Common myeloid progenitor, CD34-positive (primary cell): Measurements from ENCODE around the gene SMARCC2.

Experiments
- CTCF ChIA-PET: fragments of 350-600 bp; sonication (Branson Sonifier 250); formaldehyde crosslinking; loops from one replicate; lab custom pipeline; 2021; ENCODE audit warnings: antibody characterized with exemption; lab: Charles Lee
- POLR2A ChIA-PET: fragments of 350-600 bp; sonication (Branson Sonifier 250); formaldehyde crosslinking; loops from one replicate; lab custom pipeline; 2021; ENCODE audit warnings: antibody characterized with exemption; lab: Charles Lee
- DNase-seq, 3 donors: peaks; one replicate each; pipeline versions ENCODE4 v3.0.0 to v3.0.0-alpha.2; 2013
- H3K27ac ChIP-seq, 2 experiments: 1 replicate in 1 of 2; 2 replicates in 1 of 2; pipeline ENCODE4 v1.7.0; 2013; ENCODE audit warnings: inconsistent platforms in 2 of 2, low read length in 2 of 2, mild to moderate bottlenecking in 2 of 2, low read depth in 1 of 2, moderate library complexity in 1 of 2; ENCODE audit not compliant: severe bottlenecking in 2 of 2, insufficient read depth in 1 of 2, poor library complexity in 1 of 2
- H3K27me3 ChIP-seq, 5 experiments: replicated peaks in 2 of 5; 1 replicate in 3 of 5; 2 replicates in 2 of 5; pipeline versions ENCODE4 v1.6.1 to v1.7.0; 2013; ENCODE audit warnings: low read length in 4 of 5, mild to moderate bottlenecking in 2 of 5, moderate library complexity in 2 of 5, inconsistent platforms in 1 of 5; ENCODE audit not compliant: insufficient read depth in 5 of 5, control insufficient read depth in 4 of 5
- H3K36me3 ChIP-seq, 4 experiments: 1 replicate in 2 of 4; 2 replicates in 2 of 4; pipeline versions ENCODE4 v1.6.1 to v1.7.0; 2013; ENCODE audit warnings: low read length in 3 of 4, control low read depth in 1 of 4, mild to moderate bottlenecking in 1 of 4; ENCODE audit not compliant: control insufficient read depth in 4 of 4, insufficient read depth in 4 of 4
- H3K4me1 ChIP-seq, 4 experiments: 1 replicate in 3 of 4; 2 replicates in 1 of 4; pipeline versions ENCODE4 v1.6.1 to v1.7.1; 2013; ENCODE audit warnings: low read length in 3 of 4, mild to moderate bottlenecking in 3 of 4, control low read depth in 1 of 4, inconsistent platforms in 1 of 4, moderate library complexity in 1 of 4; ENCODE audit not compliant: control insufficient read depth in 4 of 4, insufficient read depth in 4 of 4; ENCODE audit errors: control extremely low read depth in 1 of 4
- H3K4me3 ChIP-seq, 7 experiments: 1 replicate in 4 of 7; 2 replicates in 3 of 7; pipeline versions ENCODE4 v1.5.1 to v1.7.0; 2013; ENCODE audit warnings: mild to moderate bottlenecking in 7 of 7, low read length in 6 of 7, moderate library complexity in 6 of 7, inconsistent platforms in 2 of 7, low read depth in 2 of 7, control low read depth in 1 of 7; ENCODE audit not compliant: insufficient read depth in 4 of 7, control insufficient read depth in 1 of 7; ENCODE audit errors: extremely low read depth in 1 of 7
- H3K9me3 ChIP-seq, 5 experiments: 1 replicate in 4 of 5; 2 replicates in 1 of 5; pipeline versions ENCODE4 v1.6.1 to v1.7.1; 2013; ENCODE audit warnings: low read length in 4 of 5, mild to moderate bottlenecking in 2 of 5, inconsistent platforms in 1 of 5, low read depth in 1 of 5, moderate library complexity in 1 of 5; ENCODE audit not compliant: control insufficient read depth in 4 of 5, insufficient read depth in 2 of 5; ENCODE audit errors: control extremely low read depth in 1 of 5
- WGBS: methylation state at CpG from one replicate; pipeline ENCODE4 v1.1.5; 2013; ENCODE audit not compliant: insufficient coverage; 5-methylcytosine and 5-hydroxymethylcytosine counted together

SMARCC2 gene

DNA sequence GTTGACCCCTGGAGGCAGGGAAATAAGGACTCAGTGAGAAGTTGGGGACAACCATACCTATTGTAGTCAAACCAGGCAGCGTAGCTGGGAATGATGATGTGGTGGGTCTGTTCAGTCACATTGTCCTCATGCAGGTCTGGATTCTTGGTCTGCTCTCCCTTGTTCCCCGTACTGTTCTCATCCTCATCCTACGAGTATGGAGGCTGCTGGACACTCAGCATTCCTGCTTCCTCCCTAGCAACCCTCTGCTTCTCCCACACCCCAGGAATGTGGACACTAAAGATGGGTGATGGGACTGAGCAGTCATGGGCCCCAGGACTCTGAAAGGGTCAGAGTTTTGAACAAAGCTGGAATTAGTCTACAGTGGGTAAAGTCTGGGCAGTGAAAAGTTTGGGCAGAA, 10.9 kb downstream of the SMARCC2 start:
- Histone ChIP-seq H3K27ac (no peak overlapping the region), H3K9me3 (no peaks in the 10 kb centered on the region), H3K27me3 (no peaks in the 10 kb centered on the region), H3K36me3 (peaks cover 39 to 81% (median 62%) of the 10 kb centered on the region in 4 experiments), H3K4me1 (no peaks in the 10 kb centered on the region), H3K4me3 (no peak overlapping the region)
- ChIA-PET CTCF (interaction anchor here (0.6 to 2.7 kb wide), 4 partner anchors 10 to 59 kb away, joined by 3 to 16 read pairs (median 4); partner anchors contain the start of gene SMARCC2), POLR2A (interaction anchor here (1.1 to 1.2 kb wide), 2 partner anchors 11 to 16 kb away, joined by 3 read pairs; partner anchors contain the start of gene SMARCC2)
- no peak for DNase-seq
- WGBS = 100% methylated on average over 1 of the region's 3 CpGs

- WGBS = 81% methylated on average over 4 of the region's 7 CpGs
- no peak overlapping the region for H3K27ac ChIP-seq
- peaks cover 33 to 90% (median 72%) of the 10 kb centered on the region in 4 experiments for H3K36me3 ChIP-seq
- DNase-seq = no peak
- no peaks in the 10 kb centered on the region for H3K27me3 ChIP-seq
- H3K4me3 ChIP-seq = no peak overlapping the region
- ChIA-PET POLR2A (interaction anchor here (0.5 kb wide), 1 partner anchor 177 kb away, joined by 4 read pairs; no protein-coding TSS in a partner anchor), CTCF (interaction anchor here (0.5 to 6.8 kb wide), 4 partner anchors 8 to 461 kb away, joined by 3 to 47 read pairs (median 7); partner anchors contain the start of gene SMARCC2)
- no peaks in the 10 kb centered on the region for H3K4me1 ChIP-seq
- H3K9me3 ChIP-seq = no peaks in the 10 kb centered on the region
Observed at GRCh38 chr12:56172839-56173238, 16.4 kb downstream of the SMARCC2 start.

GRCh38 chr12:56169229-56169759, 20.0 kb downstream of the SMARCC2 start:
- H3K27ac ChIP-seq = peak overlapping the region in 1 of 2 experiments; percentile 49
- no peaks in the 10 kb centered on the region for H3K4me1 ChIP-seq
- no peaks in the 10 kb centered on the region for H3K9me3 ChIP-seq
- H3K27me3 ChIP-seq = no peaks in the 10 kb centered on the region
- no peak overlapping the region for H3K4me3 ChIP-seq
- ChIA-PET CTCF (interaction anchor here (1.0 to 1.3 kb wide), 3 partner anchors 8 to 45 kb away, joined by 3 to 4 read pairs (median 3); partner anchors contain the start of gene SMARCC2), POLR2A (interaction anchor here (0.5 to 0.6 kb wide), 2 partner anchors 11 to 13 kb away, joined by 3 to 4 read pairs; partner anchors contain the start of gene MYL6)
- no peak for DNase-seq
- WGBS = 87% methylated on average over 11 of the region's 11 CpGs
- H3K36me3 ChIP-seq = peaks cover 27 to 91% (median 70%) of the 10 kb centered on the region in 4 experiments

GRCh38 chr12:56165369-56165768, 23.9 kb downstream of the SMARCC2 start:
- ChIA-PET POLR2A (interaction anchor here (0.6 kb wide), 1 partner anchor 17 kb away, joined by 5 read pairs; no protein-coding TSS in a partner anchor), CTCF (interaction anchor here (1.3 to 6.0 kb wide), 4 partner anchors 9 to 46 kb away, joined by 3 to 47 read pairs (median 5); no protein-coding TSS in a partner anchor)
- DNase-seq = no peak
- WGBS = 94% methylated on average over 3 of the region's 4 CpGs
- H3K4me1 ChIP-seq = peaks cover 0 to 8% (median 6%) of the 10 kb centered on the region in 4 experiments
- H3K27me3 ChIP-seq = no peaks in the 10 kb centered on the region
- peaks cover 8 to 94% (median 70%) of the 10 kb centered on the region in 4 experiments for H3K36me3 ChIP-seq
- H3K27ac ChIP-seq = no peak overlapping the region
- no peaks in the 10 kb centered on the region for H3K9me3 ChIP-seq
- H3K4me3 ChIP-seq = no peak overlapping the region

- H3K4me3 ChIP-seq = no peak overlapping the region
- H3K9me3 ChIP-seq = no peaks in the 10 kb centered on the region
- peaks cover 5 to 19% (median 16%) of the 10 kb centered on the region in 4 experiments for H3K4me1 ChIP-seq
- H3K27ac ChIP-seq = no peak overlapping the region
- no peaks in the 10 kb centered on the region for H3K27me3 ChIP-seq
- 99% methylated on average over 9 of the region's 17 CpGs for WGBS
- DNase-seq = no peak
- CTCF ChIA-PET = interaction anchor here (1.4 to 6.0 kb wide), 2 partner anchors 10 to 40 kb away, joined by 3 to 47 read pairs; no protein-coding TSS in a partner anchor
- peaks cover 4 to 94% (median 69%) of the 10 kb centered on the region in 4 experiments for H3K36me3 ChIP-seq
- POLR2A ChIA-PET = no interaction called here
Observed at GRCh38 chr12:56164345-56164729, 24.9 kb downstream of the SMARCC2 start.

- peaks cover 4 to 89% (median 67%) of the 10 kb centered on the region in 4 experiments for H3K36me3 ChIP-seq
- ChIA-PET CTCF (interaction anchor here (1.4 to 6.0 kb wide), 5 partner anchors 10 to 94 kb away, joined by 3 to 47 read pairs (median 17); partner anchors contain the start of genes ANKRD52 and ZC3H10), POLR2A (interaction anchor here (0.6 to 1.8 kb wide), 4 partner anchors 12 to 172 kb away, joined by 3 to 5 read pairs (median 4); partner anchors contain the start of gene ESYT1)
- no peak overlapping the region for H3K27ac ChIP-seq
- H3K27me3 ChIP-seq = no peaks in the 10 kb centered on the region
- no peak overlapping the region for H3K4me3 ChIP-seq
- no peak for DNase-seq
- H3K4me1 ChIP-seq = peaks cover 8 to 24% (median 21%) of the 10 kb centered on the region in 4 experiments
- H3K9me3 ChIP-seq = no peaks in the 10 kb centered on the region
- WGBS = 90% methylated on average over 5 of the region's 11 CpGs
Observed at GRCh38 chr12:56163533-56164344, 25.5 kb downstream of the SMARCC2 start.
